ENCODE measurements around the gene NEK11. TPM values are rescaled to one million over a fixed set of nuclear protein-coding genes. Genes with fewer than 3 reads are reported as not detected.

The NEK11 gene
- total RNA-seq, 1 donor from 2014 or later = 7.1 TPM

GRCh38 chr3:131081224-131081623 lies 54.5 kb downstream of the NEK11 start:
- H3K4me1 ChIP-seq (ENCODE audit: insufficient read depth, low read length) = no peaks in the 10 kb centered on the region
- no peak overlapping the region for H3K9ac ChIP-seq (ENCODE audit: low read length)
- no peaks in the 10 kb centered on the region for H4K20me1 ChIP-seq (ENCODE audit: insufficient read depth, low read length)
- no peak overlapping the region for H3K4me2 ChIP-seq (ENCODE audit: low read length)
- no peaks in the 10 kb centered on the region for H3K27me3 Mint-ChIP-seq (ENCODE audit: low read depth, unreplicated experiment)
- FAIRE-seq = no peak
- no peak overlapping the region for H3K27ac Mint-ChIP-seq (ENCODE audit: unreplicated experiment)
- H3K79me2 ChIP-seq (ENCODE audit: insufficient read depth, low read length) = no peaks in the 10 kb centered on the region
- peaks cover 2% of the 10 kb centered on the region for H3K36me3 Mint-ChIP-seq (ENCODE audit: low read depth, unreplicated experiment)
- H3K27ac ChIP-seq (ENCODE audit: low read depth, low read length) = no peak overlapping the region
- H3K4me3 ChIP-seq (ENCODE audit: insufficient read depth, low read depth, low read length) = no peak overlapping the region
- no peak overlapping the region for H2AFZ ChIP-seq (ENCODE audit: low read depth, low read length)
- DNase-seq (ENCODE audit: low read depth) = peak; percentile 47
- H3K4me1 Mint-ChIP-seq (ENCODE audit: low read depth, unreplicated experiment) = no peaks in the 10 kb centered on the region
- H3K4me3 Mint-ChIP-seq (ENCODE audit: unreplicated experiment) = no peak overlapping the region
- no peaks in the 10 kb centered on the region for H3K27me3 ChIP-seq (ENCODE audit: insufficient read depth, low read length)
- no peaks in the 10 kb centered on the region for H3K9me3 ChIP-seq (ENCODE audit: insufficient read depth, low read depth, low read length)
- H3K36me3 ChIP-seq (ENCODE audit: insufficient read depth, low read length) = no peaks in the 10 kb centered on the region
- TF ChIP-seq, protein P1, sequence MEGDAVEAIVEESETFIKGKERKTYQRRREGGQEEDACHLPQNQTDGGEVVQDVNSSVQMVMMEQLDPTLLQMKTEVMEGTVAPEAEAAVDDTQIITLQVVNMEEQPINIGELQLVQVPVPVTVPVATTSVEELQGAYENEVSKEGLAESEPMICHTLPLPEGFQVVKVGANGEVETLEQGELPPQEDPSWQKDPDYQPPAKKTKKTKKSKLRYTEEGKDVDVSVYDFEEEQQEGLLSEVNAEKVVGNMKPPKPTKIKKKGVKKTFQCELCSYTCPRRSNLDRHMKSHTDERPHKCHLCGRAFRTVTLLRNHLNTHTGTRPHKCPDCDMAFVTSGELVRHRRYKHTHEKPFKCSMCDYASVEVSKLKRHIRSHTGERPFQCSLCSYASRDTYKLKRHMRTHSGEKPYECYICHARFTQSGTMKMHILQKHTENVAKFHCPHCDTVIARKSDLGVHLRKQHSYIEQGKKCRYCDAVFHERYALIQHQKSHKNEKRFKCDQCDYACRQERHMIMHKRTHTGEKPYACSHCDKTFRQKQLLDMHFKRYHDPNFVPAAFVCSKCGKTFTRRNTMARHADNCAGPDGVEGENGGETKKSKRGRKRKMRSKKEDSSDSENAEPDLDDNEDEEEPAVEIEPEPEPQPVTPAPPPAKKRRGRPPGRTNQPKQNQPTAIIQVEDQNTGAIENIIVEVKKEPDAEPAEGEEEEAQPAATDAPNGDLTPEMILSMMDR (IDR thresholded peaks at IDR 0.05; ENCODE audit: insufficient read depth, low read depth, low read length) = no peak
- TF ChIP-seq EZH2 (IDR thresholded peaks at IDR 0.05; ENCODE audit: insufficient read depth, low read length) = no peak
- peaks cover 3% of the 10 kb centered on the region for H3K9me3 Mint-ChIP-seq (ENCODE audit: unreplicated experiment)

- Histone ChIP-seq H3K27ac (ENCODE audit: low read depth, low read length) (no peak overlapping the region), H3K9ac (ENCODE audit: low read length) (no peak overlapping the region), H2AFZ (ENCODE audit: low read depth, low read length) (no peak overlapping the region), H3K4me1 (ENCODE audit: insufficient read depth, low read length) (no peaks in the 10 kb centered on the region), H4K20me1 (ENCODE audit: insufficient read depth, low read length) (no peaks in the 10 kb centered on the region), H3K36me3 (ENCODE audit: insufficient read depth, low read length) (no peaks in the 10 kb centered on the region), H3K4me3 (ENCODE audit: insufficient read depth, low read depth, low read length) (no peak overlapping the region), H3K9me3 (ENCODE audit: insufficient read depth, low read depth, low read length) (no peaks in the 10 kb centered on the region), H3K27me3 (ENCODE audit: insufficient read depth, low read length) (no peaks in the 10 kb centered on the region), H3K79me2 (ENCODE audit: insufficient read depth, low read length) (no peaks in the 10 kb centered on the region), H3K4me2 (ENCODE audit: low read length) (no peak overlapping the region)
- peaks cover 2% of the 10 kb centered on the region for H3K36me3 Mint-ChIP-seq (ENCODE audit: low read depth, unreplicated experiment)
- peaks cover 3% of the 10 kb centered on the region for H3K9me3 Mint-ChIP-seq (ENCODE audit: unreplicated experiment)
- no peaks in the 10 kb centered on the region for H3K27me3 Mint-ChIP-seq (ENCODE audit: low read depth, unreplicated experiment)
- H3K27ac Mint-ChIP-seq (ENCODE audit: unreplicated experiment) = no peak overlapping the region
- no peak overlapping the region for H3K4me3 Mint-ChIP-seq (ENCODE audit: unreplicated experiment)
- no peak for DNase-seq (ENCODE audit: low read depth)
- no peak for FAIRE-seq
- H3K4me1 Mint-ChIP-seq (ENCODE audit: low read depth, unreplicated experiment) = no peaks in the 10 kb centered on the region
- TF ChIP-seq, protein P1 (IDR thresholded peaks at IDR 0.05; ENCODE audit: insufficient read depth, low read depth, low read length) = no peak
- no peak for TF ChIP-seq EZH2 (IDR thresholded peaks at IDR 0.05; ENCODE audit: insufficient read depth, low read length)
These were observed 55.6 kb downstream of the NEK11 start for GRCh38 chr3:131082246-131082645.

GRCh38 chr3:131082871-131083863 lies 56.5 kb downstream of the NEK11 start:
- H3K9me3 Mint-ChIP-seq (ENCODE audit: unreplicated experiment) = peaks cover 3% of the 10 kb centered on the region
- Histone ChIP-seq H3K4me2 (ENCODE audit: low read length) (no peak overlapping the region), H3K9me3 (ENCODE audit: insufficient read depth, low read depth, low read length) (no peaks in the 10 kb centered on the region), H3K79me2 (ENCODE audit: insufficient read depth, low read length) (no peaks in the 10 kb centered on the region), H4K20me1 (ENCODE audit: insufficient read depth, low read length) (no peaks in the 10 kb centered on the region), H3K4me1 (ENCODE audit: insufficient read depth, low read length) (no peaks in the 10 kb centered on the region), H3K4me3 (ENCODE audit: insufficient read depth, low read depth, low read length) (no peak overlapping the region), H3K9ac (ENCODE audit: low read length) (no peak overlapping the region), H3K27me3 (ENCODE audit: insufficient read depth, low read length) (no peaks in the 10 kb centered on the region), H3K27ac (ENCODE audit: low read depth, low read length) (no peak overlapping the region), H2AFZ (ENCODE audit: low read depth, low read length) (no peak overlapping the region), H3K36me3 (ENCODE audit: insufficient read depth, low read length) (no peaks in the 10 kb centered on the region)
- no peaks in the 10 kb centered on the region for H3K4me1 Mint-ChIP-seq (ENCODE audit: low read depth, unreplicated experiment)
- H3K4me3 Mint-ChIP-seq (ENCODE audit: unreplicated experiment) = no peak overlapping the region
- H3K27me3 Mint-ChIP-seq (ENCODE audit: low read depth, unreplicated experiment) = no peaks in the 10 kb centered on the region
- TF ChIP-seq, protein P1 (IDR thresholded peaks at IDR 0.05; ENCODE audit: insufficient read depth, low read depth, low read length) = no peak
- no peak for TF ChIP-seq EZH2 (IDR thresholded peaks at IDR 0.05; ENCODE audit: insufficient read depth, low read length)
- no peak for DNase-seq (ENCODE audit: low read depth)
- no peak for FAIRE-seq
- peaks cover 2% of the 10 kb centered on the region for H3K36me3 Mint-ChIP-seq (ENCODE audit: low read depth, unreplicated experiment)
- H3K27ac Mint-ChIP-seq (ENCODE audit: unreplicated experiment) = no peak overlapping the region
